Measurements from ENCODE around the gene ZNF146.
"Not testable (repeated sequence)": the region's sequence is repeated elsewhere in the genome, so short reads cannot be mapped to it uniquely, and the experiment has no call there.

The ZNF146 gene

DNA sequence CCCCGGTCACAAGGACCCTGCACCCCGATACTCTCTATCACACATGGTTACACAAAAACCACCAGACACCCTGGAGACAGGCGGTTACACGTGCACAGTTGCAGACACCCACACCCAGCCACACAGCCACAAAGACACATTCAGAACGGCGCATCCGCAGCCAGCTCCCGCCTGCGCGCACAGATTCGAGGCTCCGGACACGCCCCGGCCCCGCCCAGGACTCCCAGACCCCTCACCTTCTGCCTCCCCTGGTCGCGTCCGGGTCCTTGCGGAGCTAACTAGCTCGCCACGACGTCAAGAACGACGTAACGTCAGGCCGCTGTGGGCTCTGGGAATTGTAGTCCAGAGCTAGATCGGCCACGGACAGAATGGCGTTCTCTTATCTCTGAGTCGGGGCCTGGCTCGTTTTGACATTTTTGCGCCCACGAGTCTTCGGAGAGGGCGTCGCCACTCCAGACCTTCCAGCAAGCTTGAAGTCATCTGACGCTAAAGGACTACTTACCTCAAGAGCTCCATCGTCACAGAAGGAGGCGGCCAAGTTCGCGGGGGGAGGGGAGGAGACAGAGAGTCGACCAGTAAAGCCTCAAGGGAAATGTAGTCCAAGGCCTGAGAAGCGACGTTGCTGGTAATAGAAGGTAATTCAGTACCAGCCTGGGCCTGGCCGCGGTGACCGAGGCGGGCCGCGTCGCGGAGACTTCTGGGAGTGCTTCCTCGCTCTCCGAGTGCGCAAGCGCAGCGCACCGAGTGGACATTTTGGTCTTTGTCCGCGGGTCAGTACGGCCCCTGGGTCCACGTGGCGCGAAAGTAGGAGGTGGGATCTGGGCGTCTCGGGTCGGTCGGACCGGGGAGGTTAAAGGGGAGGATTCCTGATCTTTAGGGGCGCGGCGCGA lies at the start of gene ZNF146, which contains the start of gene ZNF565:
TSS of gene ZNF146 (plus strand) at position 721 of the 890 bp plus-strand sequence. CDS start 21,335 bp downstream, outside the sequence.
TSS of gene ZNF565 (minus strand) at position 280 of the 890 bp plus-strand sequence. CDS start 12,680 bp downstream, outside the sequence.
- in situ Hi-C loops (cut with MboI; ENCODE audit: low pct_unique_long_range_greater_than_20kb, low sequenced_read_pairs), result no loop called here

DNA sequence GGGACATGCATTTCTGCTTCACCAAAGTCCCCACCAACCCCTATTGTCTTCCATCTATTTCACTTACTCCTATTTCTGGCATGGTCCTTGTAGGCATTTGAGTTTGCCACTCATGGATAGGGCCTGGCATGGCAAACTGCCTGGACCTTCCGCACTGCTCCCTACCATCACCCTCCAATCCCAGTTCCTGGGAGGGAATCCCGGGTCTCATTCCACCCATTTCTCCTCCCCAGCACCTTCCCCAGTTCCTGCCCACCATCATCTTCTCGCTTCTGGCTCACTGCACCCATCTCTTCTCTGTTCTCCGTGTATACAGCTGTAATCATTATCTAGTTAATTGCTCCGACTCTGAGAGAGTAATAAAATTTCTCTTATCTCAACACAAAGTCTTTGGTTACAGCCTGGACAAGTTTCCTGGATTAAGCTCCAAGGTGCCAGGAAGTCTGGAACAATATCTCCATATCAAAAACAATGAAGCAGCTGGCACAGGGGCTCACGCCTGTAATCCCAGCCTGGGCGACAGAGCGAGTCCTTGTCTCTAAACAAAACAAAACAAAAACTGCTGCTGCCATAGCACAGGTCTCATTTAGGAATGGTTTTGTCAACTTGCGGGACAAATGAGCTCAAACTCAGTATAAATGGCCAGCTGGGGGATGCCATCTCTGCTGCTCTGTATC lies 45.7 kb upstream of the ZNF146 start:
- no peak for DNase-seq
- in situ Hi-C loops (cut with MboI; ENCODE audit: low pct_unique_long_range_greater_than_20kb, low sequenced_read_pairs), result no loop called here

More for the DNA sequence above, at the start of gene ZNF146, which contains the start of gene ZNF565:
- DNase-seq, result peak; percentile 98

DNA sequence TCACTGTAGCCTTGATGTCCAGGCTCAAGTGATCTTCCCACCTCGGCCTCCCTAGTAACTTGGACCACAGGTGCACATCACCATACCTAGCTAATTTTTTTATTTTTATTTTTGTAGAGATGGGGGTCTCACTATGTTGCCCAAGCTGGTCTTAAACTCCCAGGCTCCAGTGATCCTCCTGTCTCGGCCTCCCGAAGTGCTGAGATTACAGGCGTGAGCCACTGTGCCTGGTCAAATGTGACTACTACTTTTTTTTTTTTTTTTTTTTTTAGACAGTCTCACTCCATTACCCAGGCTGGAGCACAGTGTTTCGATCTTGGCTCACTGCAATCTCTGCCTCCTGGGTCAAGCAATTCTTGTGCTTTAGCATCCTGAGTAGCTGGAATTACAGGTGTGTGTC lies 42.1 kb upstream of the ZNF146 start:
- DNase-seq, result no peak
- in situ Hi-C loops (cut with MboI; ENCODE audit: low pct_unique_long_range_greater_than_20kb, low sequenced_read_pairs), result no loop called here

DNA sequence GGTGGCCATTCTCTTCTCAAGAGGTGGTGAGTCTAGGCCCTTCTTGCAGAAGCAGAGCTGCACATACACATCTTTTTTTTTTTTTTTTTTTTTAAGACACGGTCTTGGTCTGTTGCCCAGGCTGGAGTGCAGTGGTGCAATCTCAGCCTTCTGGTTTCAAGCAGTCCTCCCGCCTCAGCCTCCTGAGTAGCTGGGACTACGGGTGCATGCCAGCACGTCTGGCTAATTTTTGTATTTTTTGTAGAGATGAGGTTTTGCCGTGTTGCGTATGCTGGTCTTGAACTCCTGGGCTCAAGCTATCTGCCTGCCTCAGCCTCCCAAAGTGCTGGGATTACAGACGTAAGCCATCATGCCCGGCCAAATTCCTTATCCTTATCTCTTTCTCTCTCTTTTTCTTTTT lies 41.1 kb upstream of the ZNF146 start:
- in situ Hi-C loops (cut with MboI; ENCODE audit: low pct_unique_long_range_greater_than_20kb, low sequenced_read_pairs); DNase-seq: not testable (repeated sequence)

DNA sequence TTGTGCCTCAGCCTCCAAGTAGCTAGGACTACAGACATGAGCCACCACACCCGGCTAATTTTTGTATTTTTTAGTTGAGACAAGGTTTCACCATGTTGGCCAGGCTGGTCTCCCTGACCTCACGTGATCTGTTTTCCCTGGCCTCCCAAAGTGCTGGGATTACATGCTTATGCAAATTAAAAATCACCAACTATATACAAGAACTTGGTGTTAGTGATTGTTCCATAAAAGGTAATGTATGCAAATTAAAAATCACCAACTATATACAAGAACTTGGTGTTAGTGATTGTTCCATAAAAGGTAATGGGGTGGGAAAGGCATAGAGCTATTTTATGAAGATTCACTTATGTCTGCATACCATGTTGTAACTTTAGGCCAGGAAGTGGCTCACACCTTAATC lies 35.8 kb upstream of the ZNF146 start:
- in situ Hi-C loops (cut with MboI; ENCODE audit: low pct_unique_long_range_greater_than_20kb, low sequenced_read_pairs); DNase-seq: not testable (repeated sequence)

DNA sequence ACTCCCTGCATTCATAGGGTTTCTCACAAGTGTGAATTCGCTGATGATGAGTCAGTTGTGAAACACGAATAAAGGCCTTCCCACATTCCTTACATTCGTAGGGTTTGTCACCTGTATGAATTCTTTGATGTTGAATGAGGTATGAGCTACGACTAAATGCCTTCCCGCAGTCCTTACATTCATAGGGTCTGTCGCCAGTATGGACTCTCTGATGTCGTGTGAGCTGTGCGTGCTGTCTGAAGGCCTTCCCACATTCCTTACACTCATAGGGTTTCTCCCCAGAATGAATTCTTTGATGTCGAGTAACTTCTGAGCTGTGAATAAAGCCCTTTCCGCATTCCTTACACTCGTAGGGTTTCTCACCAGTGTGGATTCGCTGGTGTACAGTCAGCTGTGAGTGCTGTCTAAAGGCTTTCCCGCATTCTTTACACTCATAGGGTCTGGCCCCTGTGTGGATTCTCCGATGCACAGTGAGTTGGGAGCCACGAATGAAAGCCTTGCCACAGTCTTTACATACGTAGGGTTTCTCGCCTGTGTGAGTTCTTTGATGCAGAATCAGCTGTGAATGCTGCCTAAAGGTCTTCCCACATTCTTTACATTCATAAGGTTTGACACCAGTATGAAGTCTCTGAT lies 32.2 kb upstream of the ZNF146 start:
- no peak for DNase-seq
- in situ Hi-C loops (cut with MboI; ENCODE audit: low pct_unique_long_range_greater_than_20kb, low sequenced_read_pairs), result no loop called here

DNA sequence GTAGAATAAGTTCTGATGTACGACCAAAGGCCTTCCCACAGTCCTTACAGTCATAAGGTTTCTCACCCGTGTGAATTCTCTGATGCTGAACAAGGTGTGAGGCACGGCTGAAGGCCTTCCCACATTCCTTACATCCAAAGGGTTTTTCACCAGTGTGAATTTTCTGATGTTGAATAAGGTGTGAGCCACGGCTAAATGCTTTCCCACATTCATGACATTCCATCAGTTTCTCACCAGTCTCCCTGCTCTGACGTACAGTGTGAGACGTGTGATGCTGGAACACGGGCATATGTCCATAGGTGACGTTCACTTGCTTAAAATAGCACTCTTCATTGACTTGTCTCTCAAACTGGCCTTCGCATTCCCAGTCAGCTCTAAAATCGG lies 31.7 kb upstream of the ZNF146 start:
- in situ Hi-C loops (cut with MboI; ENCODE audit: low pct_unique_long_range_greater_than_20kb, low sequenced_read_pairs), result no loop called here

DNA sequence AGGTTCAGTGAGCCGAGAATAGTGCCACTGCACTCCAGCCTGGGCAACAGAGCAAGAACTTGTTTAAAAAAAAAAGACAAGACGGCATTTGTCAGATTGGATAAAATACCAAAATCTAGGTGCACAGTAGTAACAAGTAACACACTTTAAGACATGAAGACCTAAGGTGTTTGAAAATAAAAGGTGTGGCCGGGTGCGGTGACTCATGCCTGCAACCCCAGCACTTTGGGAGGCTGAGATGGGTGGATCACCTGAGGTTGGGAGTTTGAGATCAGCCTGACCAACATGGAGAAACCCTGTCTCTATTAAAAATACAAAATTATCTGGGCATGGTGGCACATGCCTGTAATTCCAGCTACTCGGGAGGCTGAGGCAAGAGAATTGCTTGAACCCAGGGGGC lies 28.2 kb upstream of the ZNF146 start:
- in situ Hi-C loops (cut with MboI; ENCODE audit: low pct_unique_long_range_greater_than_20kb, low sequenced_read_pairs); DNase-seq: not testable (repeated sequence)

More for the DNA sequence above, 31.7 kb upstream of the ZNF146 start:
- no peak for DNase-seq

DNA sequence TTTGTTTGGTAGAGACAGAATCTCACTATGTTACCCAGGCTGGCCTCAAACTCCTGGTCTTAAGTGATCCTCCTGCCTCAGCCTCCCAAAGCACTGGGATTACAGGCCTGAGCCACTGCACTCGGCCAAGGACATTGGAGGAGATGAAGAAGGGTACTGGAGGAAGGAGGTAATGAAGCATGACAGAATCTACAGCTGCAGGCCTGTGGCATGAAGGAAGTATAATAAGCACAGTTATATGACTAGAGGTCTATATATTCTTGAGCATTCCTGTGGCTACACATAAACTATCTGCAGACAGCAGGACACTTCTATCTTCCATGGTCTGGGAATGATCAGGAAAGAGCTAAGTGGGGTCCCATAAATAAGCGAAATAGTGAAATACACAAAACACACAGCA lies 18.7 kb upstream of the ZNF146 start:
- DNase-seq, result no peak
- in situ Hi-C loops (cut with MboI; ENCODE audit: low pct_unique_long_range_greater_than_20kb, low sequenced_read_pairs), result no loop called here

DNA sequence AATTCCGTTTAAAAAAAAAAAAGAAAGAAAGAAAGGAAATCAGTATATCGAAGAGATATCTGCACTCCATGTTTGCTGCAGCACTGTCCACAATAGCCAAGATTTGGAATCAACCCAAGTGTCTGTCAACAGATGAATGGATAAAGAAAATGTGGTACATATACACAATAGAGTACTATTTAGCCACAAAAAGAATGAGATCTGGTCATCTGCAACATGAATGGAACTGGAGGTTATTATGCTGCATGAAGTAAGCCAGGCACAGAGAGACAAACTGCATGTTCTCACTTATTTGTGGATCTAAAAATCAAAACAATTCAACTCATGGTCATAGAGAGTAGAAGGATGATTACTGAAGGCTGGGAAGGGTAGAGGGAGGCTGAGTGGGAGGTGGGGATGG lies 16.8 kb upstream of the ZNF146 start:
- in situ Hi-C loops (cut with MboI; ENCODE audit: low pct_unique_long_range_greater_than_20kb, low sequenced_read_pairs), result no loop called here
- DNase-seq, result no peak

DNA sequence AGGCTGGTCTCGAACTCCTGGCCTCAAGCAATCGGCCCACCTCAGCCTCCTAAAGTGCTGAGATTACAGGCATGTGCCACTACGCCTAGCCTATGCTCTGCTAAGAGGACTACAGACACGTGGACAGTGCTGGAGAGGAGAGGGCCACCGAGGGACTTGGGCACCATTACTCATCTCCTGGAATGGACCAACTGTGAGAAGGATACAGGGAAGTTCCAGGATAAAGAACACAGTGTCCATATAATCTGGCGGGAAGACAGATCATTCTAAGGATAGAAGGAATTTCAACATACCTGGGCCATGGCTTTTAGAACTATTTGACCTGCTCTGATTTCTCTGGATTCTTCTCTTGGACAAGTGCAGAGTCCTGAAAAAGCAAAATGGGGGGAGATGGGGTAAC lies 13.2 kb upstream of the ZNF146 start:
- DNase-seq, result no peak
- in situ Hi-C loops (cut with MboI; ENCODE audit: low pct_unique_long_range_greater_than_20kb, low sequenced_read_pairs), result no loop called here

DNA sequence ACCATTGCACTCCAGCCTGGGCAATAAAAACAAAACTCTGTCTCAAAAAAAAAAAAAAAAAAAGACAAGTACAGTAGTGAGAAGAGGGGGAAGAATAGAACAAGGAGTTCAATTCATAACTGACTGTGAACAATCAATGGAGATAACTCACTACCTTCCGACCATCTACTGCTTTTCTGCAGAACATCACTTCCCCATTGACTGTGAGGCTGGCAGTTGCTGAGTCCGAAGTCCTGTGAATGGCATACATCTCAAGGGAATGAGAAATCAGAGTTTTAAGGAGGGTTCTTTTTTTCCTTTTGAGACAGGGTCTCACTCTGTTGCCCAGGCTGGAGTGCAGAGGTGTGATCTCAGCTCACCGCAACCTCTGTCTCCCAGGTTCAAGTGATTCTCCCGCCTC lies 11.6 kb upstream of the ZNF146 start:
- in situ Hi-C loops (cut with MboI; ENCODE audit: low pct_unique_long_range_greater_than_20kb, low sequenced_read_pairs), result no loop called here
- no peak for DNase-seq

DNA sequence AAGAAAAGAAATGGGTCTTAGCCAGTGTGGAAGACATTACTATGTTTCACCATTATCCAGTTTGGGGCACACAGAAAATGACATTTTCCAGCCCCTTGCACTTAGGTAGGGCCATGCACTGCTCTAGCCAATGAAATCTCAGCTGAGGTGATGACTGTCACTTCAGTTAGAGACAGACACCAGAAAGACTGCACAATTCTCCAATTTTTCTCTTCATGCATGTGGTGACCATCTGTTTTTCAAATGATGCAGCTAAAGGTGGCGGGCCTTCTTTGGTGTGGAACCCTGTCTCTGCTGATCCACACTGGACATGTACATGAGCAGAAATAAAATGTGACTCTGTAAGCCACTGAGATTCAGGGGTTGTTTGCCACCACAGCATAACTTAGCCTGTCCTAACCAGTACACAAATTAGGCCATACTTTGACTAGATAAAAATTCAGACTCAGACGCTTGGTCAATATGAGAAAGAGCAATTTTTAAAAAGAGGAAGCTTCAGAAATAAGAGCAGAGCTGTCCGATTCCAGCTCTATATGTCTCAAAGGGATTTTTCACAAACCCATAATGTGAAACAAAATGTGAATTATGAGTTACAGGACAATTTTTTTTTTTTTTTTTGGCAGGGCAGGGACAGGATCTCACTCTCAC lies 7.2 kb upstream of the ZNF146 start:
- no peak for DNase-seq
- in situ Hi-C loops (cut with MboI; ENCODE audit: low pct_unique_long_range_greater_than_20kb, low sequenced_read_pairs), result no loop called here

DNA sequence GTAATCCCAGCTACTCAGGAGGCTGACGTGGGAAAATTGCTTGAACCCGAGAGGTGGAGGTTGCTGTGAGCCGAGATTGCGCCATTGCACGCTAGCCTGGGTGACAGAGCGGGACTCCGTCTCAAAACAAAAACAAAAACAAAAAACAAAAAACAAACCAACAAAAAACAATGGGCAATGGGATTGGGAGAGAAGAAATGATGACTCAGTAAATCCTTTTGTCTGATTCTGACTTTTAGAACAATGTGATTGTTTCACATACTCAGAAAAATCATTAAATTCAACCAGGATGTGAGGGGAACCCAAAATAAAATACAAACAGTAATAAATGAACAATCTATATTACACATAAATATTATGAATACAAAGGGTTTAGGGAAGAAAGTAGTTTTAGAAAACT lies 5.5 kb upstream of the ZNF146 start:
- DNase-seq, result no peak
- in situ Hi-C loops (cut with MboI; ENCODE audit: low pct_unique_long_range_greater_than_20kb, low sequenced_read_pairs), result no loop called here

DNA sequence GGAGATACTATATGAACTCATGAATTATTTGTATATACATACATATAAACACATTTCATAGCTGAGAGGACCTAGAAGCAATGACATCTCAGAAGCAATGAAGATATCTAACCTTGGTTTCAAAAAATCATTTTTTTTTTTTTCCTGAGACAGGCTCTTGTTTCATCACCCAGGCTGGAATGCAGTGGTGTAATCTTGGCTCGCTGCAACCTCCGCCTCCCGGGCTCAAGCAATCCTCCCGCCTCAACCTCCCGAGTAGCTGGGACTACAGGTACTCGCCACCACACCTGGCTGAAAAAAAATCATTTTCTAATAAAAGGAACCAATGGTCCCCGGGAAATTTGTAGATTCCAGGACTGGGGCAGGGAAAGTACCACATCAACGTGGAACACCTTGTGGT lies 4.4 kb upstream of the ZNF146 start:
- DNase-seq, result no peak
- in situ Hi-C loops (cut with MboI; ENCODE audit: low pct_unique_long_range_greater_than_20kb, low sequenced_read_pairs), result no loop called here

DNA sequence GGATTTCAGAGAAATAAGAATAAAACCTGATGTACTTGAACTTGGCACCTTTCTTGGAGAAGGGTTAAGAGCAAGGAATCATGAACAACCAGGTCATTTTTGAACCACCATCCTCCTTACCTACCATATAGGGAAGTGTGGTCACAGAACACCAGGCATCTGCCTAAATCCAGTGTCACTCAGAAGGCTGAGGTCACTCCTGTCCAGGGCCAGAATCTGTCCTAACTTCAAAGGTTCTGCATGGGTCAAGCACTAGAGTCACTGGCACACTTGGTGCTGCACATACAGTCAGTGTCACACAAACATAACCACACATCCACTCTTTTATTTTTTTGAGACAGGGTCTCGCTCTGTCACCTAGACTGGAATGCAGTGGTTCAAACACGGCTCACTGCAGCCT lies 2.0 kb upstream of the ZNF146 start:
- DNase-seq, result no peak
- in situ Hi-C loops (cut with MboI; ENCODE audit: low pct_unique_long_range_greater_than_20kb, low sequenced_read_pairs), result no loop called here

DNA sequence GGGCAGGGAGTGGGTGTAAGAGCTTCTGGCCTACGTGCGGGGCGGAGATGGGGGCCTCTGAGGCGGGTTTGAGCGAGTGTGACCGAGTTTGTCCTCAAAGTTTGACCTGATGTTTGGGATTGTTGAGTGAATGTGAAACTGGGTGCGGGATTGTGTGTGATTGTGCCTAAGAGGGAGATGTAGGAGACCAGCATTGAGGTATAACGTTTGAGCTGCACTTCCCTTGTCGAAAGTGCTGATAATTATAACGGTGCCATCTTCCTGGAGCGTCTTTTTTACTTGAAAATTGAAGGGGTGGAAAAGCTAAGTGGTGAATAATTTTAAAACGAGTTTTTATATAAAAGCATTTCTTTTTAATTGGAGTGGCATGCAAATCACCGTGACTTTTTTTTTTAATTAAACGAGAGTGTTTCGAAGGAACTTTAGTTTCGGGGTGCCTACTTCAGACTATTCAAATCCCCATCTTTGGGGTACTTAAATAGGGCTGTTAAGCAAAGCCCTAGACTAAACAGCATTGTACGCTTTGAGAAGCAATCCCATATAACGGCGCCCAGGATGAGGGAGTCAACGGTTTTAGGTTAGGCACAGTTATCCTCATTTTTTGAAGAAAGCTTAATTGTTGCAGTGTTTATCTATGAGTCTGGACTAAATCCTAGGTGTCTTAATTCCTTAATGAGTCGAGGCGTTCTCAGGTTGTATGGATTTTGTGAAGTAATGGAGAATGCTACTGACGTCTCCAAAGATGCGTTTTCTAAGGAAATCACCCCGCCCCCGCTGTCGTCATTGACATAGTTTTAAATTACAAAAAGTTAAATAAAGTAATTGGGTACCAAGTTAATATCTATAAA lies 594 bp downstream of the ZNF146 start:
- DNase-seq, result peak; percentile 20
- in situ Hi-C loops (cut with MboI; ENCODE audit: low pct_unique_long_range_greater_than_20kb, low sequenced_read_pairs), result no loop called here

DNA sequence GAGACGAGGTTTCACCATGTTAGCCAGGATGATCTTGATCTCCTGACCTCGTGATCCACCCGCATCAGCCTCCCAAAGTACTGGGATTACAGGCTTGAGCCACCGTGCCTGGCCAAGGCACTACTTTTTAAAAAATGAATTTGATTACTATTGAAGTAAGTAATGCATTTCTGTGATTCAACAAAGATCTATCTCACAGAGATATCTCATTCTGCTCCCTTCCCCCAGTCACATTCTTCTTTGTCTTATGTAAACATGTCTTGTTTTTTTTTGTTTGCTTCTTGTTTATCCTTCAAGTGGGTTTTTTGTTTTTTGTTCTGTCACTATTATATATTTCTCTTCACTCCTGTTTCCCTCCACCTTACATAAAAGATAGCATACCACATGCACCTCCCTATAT lies 6.6 kb downstream of the ZNF146 start:
- in situ Hi-C loops (cut with MboI; ENCODE audit: low pct_unique_long_range_greater_than_20kb, low sequenced_read_pairs), result no loop called here
- DNase-seq, result no peak

DNA sequence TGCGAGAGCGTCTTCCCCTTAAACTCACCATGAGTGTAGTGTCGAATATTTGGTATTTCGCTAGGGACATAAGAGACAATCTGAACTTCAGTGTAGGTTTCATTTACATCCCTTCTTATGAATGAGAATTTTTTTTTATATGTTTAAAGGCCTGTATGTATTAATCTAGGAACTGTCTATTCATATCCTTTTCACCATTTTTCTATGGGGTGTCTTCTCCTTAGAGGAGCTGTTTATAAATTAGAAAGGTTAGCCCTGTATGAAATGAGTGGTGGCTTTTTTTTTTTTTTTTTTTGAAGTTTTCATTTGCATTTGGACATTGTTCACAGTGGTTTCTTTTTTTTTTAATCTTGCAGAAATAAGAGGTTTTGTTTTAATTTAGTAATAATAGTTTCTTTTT lies 7.6 kb downstream of the ZNF146 start:
- DNase-seq, result no peak
- in situ Hi-C loops (cut with MboI; ENCODE audit: low pct_unique_long_range_greater_than_20kb, low sequenced_read_pairs), result no loop called here
